Caco-2 (cell line): ENCODE results near the gene ZNF429. TPM values are rescaled to one million over a fixed set of nuclear protein-coding genes. Genes with fewer than 3 reads are reported as not detected.

Experiments
- BruUV-seq: library from RNA; stranded (reverse); fragments of 400-500 nt; replicated peaks from 2 replicates; lab custom pipeline; 2021; lab: Mats Ljungman, UMichigan
- CTCF ChIA-PET: fragments of 300-600 bp; sonication (Branson Sonifier 250); formaldehyde crosslinking; loops from one replicate; lab custom pipeline; 2022; ENCODE audit warnings: antibody characterized with exemption; lab: Charles Lee
- POLR2A ChIA-PET: fragments of 300-600 bp; sonication (Branson Sonifier 250); formaldehyde crosslinking; loops from one replicate; lab custom pipeline; 2022; ENCODE audit warnings: antibody characterized with exemption; lab: Charles Lee
- DNase-seq, 2 experiments: peaks; one replicate each; pipeline versions ENCODE4 v3.0.0 to v3.0.0-alpha.2; 2020 to 2022
- H3K27me3 ChIP-seq: replicated peaks from 2 replicates; pipeline ENCODE4 v1.6.0; 2011; ENCODE audit warnings: low read length; ENCODE audit not compliant: control insufficient read depth, insufficient read depth
- H3K36me3 ChIP-seq: 2 replicates; pipeline ENCODE4 v1.5.1; 2011; ENCODE audit warnings: low read length; ENCODE audit not compliant: control insufficient read depth, insufficient read depth
- H3K4me1 ChIP-seq: fragments of 250-450 bp; sonication (Bioruptor Pico); 2 replicates; pipeline ENCODE4 v1.5.1; 2020; ENCODE audit warnings: mild to moderate bottlenecking
- H3K4me3 ChIP-seq: 2 replicates; pipeline ENCODE4 v1.5.1; 2011; ENCODE audit warnings: low read depth, mild to moderate bottlenecking, control low read depth, low read length
- H3K9me3 ChIP-seq: fragments of 250-450 bp; sonication (Bioruptor Pico); 2 replicates; pipeline ENCODE4 v1.5.1; 2020; ENCODE audit warnings: mild to moderate bottlenecking, moderate library complexity
- H3K27ac Mint-ChIP-seq: one replicate; pipeline ENCODE4 v1.8.0; 2022; ENCODE audit warnings: mixed read lengths; ENCODE audit not compliant: unreplicated experiment
- H3K27me3 Mint-ChIP-seq: one replicate; pipeline ENCODE4 v1.8.0; 2022; ENCODE audit warnings: mixed read lengths; ENCODE audit not compliant: insufficient read depth, unreplicated experiment
- H3K36me3 Mint-ChIP-seq: one replicate; pipeline ENCODE4 v1.8.0; 2022; ENCODE audit warnings: mild to moderate bottlenecking, mixed read lengths; ENCODE audit not compliant: insufficient read depth, unreplicated experiment
- H3K4me1 Mint-ChIP-seq: one replicate; pipeline ENCODE4 v1.8.0; 2022; ENCODE audit warnings: low read depth, mixed read lengths; ENCODE audit not compliant: unreplicated experiment
- H3K4me3 Mint-ChIP-seq: one replicate; pipeline ENCODE4 v1.8.0; 2022; ENCODE audit warnings: mild to moderate bottlenecking, moderate library complexity, mixed read lengths; ENCODE audit not compliant: unreplicated experiment
- H3K9me3 Mint-ChIP-seq: one replicate; pipeline ENCODE4 v1.8.0; 2022; ENCODE audit warnings: mixed read lengths; ENCODE audit not compliant: unreplicated experiment
- intact Hi-C: fragments of 100-400 bp; cut with micrococcal nuclease; formaldehyde crosslinking; loops from one replicate; pipeline ENCODE4 v1.10.0; 2022; ENCODE audit not compliant: unreplicated experiment
- total RNA-seq: library from RNA; stranded (reverse); gene quantifications from 2 replicates; pipeline ENCODE4 v1.2.3, GENCODE V29; 2022
- TF ChIP-seq, protein P1 (sequence below), 2 experiments: fragments of 200-600 bp in 1 of 2; IDR thresholded peaks; 1 replicate in 1 of 2; 2 replicates in 1 of 2; pipeline versions ENCODE4 v1.5.1 to v1.8.0; 2011 to 2022; ENCODE audit warnings: antibody characterized with exemption in 1 of 2, control low read depth in 1 of 2, inconsistent platforms in 1 of 2, low read depth in 1 of 2, low read length in 1 of 2, mild to moderate bottlenecking in 1 of 2, moderate library complexity in 1 of 2; ENCODE audit not compliant: insufficient read depth in 1 of 2, severe bottlenecking in 1 of 2, unreplicated experiment in 1 of 2

ZNF429 gene
- total RNA-seq, 1 experiment from 2014 or later, result 0.29 TPM

DNA sequence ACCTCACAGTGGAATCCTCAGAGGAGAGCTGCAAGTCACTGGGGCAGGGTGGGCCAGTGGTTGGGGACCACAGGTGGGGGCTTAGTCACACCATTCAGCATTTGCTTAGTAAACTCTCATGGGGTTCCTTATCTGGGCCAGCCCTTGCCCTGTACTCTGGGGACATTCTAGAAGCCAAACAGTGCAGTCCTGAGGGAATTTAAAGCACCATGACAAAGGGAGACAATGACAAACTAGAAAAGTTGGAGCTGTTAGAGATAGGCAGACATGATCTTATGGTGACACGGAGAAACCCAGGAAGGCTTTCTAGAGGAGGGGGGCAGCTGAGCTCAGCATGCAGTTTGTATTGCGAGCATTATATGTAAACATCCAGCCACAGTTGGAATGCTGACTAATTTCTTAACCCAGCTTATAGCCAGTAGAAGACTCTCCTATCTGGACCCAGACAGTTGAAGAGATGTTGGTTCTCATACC lies 87.6 kb downstream of the ZNF429 start:
- no peaks in the 10 kb centered on the region for H3K36me3 ChIP-seq
- H3K27me3 Mint-ChIP-seq, result no peaks in the 10 kb centered on the region
- no peaks in the 10 kb centered on the region for H3K4me1 Mint-ChIP-seq
- H3K36me3 Mint-ChIP-seq, result no peaks in the 10 kb centered on the region
- H3K4me3 Mint-ChIP-seq, result no peak overlapping the region
- no peaks in the 10 kb centered on the region for H3K4me1 ChIP-seq
- TF ChIP-seq, protein P1, sequence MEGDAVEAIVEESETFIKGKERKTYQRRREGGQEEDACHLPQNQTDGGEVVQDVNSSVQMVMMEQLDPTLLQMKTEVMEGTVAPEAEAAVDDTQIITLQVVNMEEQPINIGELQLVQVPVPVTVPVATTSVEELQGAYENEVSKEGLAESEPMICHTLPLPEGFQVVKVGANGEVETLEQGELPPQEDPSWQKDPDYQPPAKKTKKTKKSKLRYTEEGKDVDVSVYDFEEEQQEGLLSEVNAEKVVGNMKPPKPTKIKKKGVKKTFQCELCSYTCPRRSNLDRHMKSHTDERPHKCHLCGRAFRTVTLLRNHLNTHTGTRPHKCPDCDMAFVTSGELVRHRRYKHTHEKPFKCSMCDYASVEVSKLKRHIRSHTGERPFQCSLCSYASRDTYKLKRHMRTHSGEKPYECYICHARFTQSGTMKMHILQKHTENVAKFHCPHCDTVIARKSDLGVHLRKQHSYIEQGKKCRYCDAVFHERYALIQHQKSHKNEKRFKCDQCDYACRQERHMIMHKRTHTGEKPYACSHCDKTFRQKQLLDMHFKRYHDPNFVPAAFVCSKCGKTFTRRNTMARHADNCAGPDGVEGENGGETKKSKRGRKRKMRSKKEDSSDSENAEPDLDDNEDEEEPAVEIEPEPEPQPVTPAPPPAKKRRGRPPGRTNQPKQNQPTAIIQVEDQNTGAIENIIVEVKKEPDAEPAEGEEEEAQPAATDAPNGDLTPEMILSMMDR (IDR thresholded peaks at IDR 0.05; ENCODE audit: insufficient read depth in 1 of 2, low read depth in 1 of 2, low read length in 1 of 2, severe bottlenecking in 1 of 2, unreplicated experiment in 1 of 2), result no peak
- CTCF ChIA-PET, result no interaction called here
- peaks cover 20% of the 10 kb centered on the region for H3K9me3 Mint-ChIP-seq
- no TSS peak for BruUV-seq
- DNase-seq, result no peak
- H3K9me3 ChIP-seq, result no peaks in the 10 kb centered on the region
- intact Hi-C loops, result no loop called here
- POLR2A ChIA-PET, result no interaction called here
- H3K27ac Mint-ChIP-seq, result no peak overlapping the region
- no peaks in the 10 kb centered on the region for H3K27me3 ChIP-seq
- no peak overlapping the region for H3K4me3 ChIP-seq

DNA sequence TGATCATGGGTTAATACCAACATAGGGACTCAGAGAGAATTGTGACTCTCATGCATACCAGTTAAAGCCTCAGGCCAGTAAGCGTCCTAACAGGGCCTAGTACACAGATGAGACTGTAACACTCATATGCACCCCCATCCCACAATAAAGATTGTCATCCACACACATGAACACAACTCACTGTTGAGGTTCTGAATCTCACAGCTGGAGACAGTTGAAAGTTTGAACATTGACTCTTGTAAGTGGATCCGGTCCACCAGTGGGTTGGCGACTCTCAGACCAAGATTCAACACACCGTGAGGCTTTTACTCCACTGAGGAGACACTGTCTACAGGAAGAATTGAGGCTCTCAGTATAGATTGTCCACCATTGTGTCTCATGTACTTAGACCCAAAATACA lies 88.1 kb downstream of the ZNF429 start:
- CTCF ChIA-PET, result no interaction called here
- peaks cover 20% of the 10 kb centered on the region for H3K9me3 Mint-ChIP-seq

DNA sequence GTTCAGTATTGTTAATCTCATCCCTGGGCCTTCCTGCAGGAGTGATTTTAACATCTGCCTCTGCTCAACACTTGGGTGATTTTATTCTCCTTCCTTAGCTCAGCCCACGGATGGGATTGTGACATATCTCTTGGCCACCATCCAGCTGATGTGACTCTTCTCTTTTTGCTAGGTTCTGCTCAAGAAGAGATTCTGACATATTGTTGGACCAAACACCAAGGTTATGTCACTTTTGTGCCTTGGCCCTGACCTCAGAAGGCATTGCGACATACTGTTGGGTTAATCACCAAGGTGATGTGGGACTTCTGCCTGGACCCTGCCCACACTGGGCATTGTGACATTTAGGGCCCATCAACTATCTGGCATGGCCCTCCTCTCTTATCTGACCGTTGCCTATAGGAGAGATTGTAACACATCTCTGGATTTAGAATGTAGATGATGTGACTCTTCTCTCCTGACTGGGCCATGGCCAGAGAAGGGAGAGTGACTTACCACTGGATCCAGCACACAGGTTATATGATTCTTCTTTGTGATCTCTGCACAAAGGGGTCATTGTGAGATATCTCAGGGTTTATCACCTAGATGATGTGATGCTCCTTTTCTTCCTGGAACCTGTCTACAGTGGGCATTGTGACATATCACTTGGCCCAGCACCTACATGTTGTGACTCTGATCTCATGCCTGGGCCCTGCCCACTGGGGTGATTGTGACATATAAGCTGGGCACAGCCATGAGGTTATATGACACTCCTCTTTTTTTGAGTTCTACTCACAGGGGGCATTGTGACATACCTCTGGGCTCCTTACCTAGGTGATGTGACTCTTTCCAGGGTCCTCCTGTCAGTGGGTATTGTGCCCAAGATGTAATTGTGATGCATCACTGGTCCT lies 88.8 kb downstream of the ZNF429 start:
- Mint-ChIP-seq H3K27me3 (no peaks in the 10 kb centered on the region), H3K4me3 (no peak overlapping the region), H3K9me3 (peaks cover 20% of the 10 kb centered on the region), H3K4me1 (no peaks in the 10 kb centered on the region), H3K36me3 (no peaks in the 10 kb centered on the region), H3K27ac (no peak overlapping the region)
- intact Hi-C loops, result no loop called here
- BruUV-seq, result no TSS peak
- H3K4me1 ChIP-seq, result no peaks in the 10 kb centered on the region
- H3K4me3 ChIP-seq, result no peak overlapping the region
- TF ChIP-seq, protein P1 (IDR thresholded peaks at IDR 0.05; ENCODE audit: insufficient read depth in 1 of 2, low read depth in 1 of 2, low read length in 1 of 2, severe bottlenecking in 1 of 2, unreplicated experiment in 1 of 2), result no peak
- H3K27me3 ChIP-seq, result no peaks in the 10 kb centered on the region
- DNase-seq, result no peak
- POLR2A ChIA-PET, result no interaction called here
- CTCF ChIA-PET, result no interaction called here
- H3K9me3 ChIP-seq, result no peaks in the 10 kb centered on the region
- no peaks in the 10 kb centered on the region for H3K36me3 ChIP-seq

More for the DNA sequence above, 88.1 kb downstream of the ZNF429 start:
- H3K4me3 ChIP-seq, result no peak overlapping the region
- POLR2A ChIA-PET, result no interaction called here
- no peak for DNase-seq
- no peaks in the 10 kb centered on the region for H3K27me3 Mint-ChIP-seq
- intact Hi-C loops, result no loop called here
- no peaks in the 10 kb centered on the region for H3K4me1 ChIP-seq
- no peaks in the 10 kb centered on the region for H3K36me3 Mint-ChIP-seq
- H3K36me3 ChIP-seq, result no peaks in the 10 kb centered on the region
- no peak overlapping the region for H3K4me3 Mint-ChIP-seq
- TF ChIP-seq, protein P1 (IDR thresholded peaks at IDR 0.05; ENCODE audit: insufficient read depth in 1 of 2, low read depth in 1 of 2, low read length in 1 of 2, severe bottlenecking in 1 of 2, unreplicated experiment in 1 of 2), result no peak
- no peaks in the 10 kb centered on the region for H3K4me1 Mint-ChIP-seq
- no peaks in the 10 kb centered on the region for H3K9me3 ChIP-seq
- no TSS peak for BruUV-seq
- H3K27me3 ChIP-seq, result no peaks in the 10 kb centered on the region
- H3K27ac Mint-ChIP-seq, result no peak overlapping the region
